Measurements from ENCODE around the gene WFS1.

DNA sequence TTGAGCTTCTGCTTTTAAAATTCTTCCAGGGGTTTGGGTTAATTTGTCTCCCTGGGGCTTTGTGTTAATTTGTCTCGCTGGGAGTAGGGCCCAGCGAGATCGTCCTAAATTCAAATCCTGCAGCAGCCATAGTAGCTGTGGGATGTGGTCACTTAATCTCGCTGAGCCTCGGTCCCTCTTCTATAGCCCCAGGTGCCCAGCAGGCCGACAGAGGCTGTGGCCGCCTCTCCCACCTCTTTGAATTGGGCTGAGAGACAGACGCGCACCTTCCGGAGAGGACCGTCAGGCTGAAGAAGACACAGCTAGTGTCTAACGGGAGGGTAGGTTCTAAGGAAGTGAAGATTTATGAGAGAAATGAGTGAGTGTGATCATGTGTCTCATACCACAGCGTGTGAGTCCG, 15.7 kb upstream of the WFS1 start:
- TF ChIP-seq CBFB (CRISPR knock-in tag; IDR thresholded peaks at IDR 0.05) (no peak), POLR2AphosphoS5 (IDR thresholded peaks at IDR 0.05; ENCODE audit: low read depth, low read length) (no peak), SIN3A (IDR thresholded peaks at IDR 0.05; ENCODE audit: borderline replicate concordance, low read depth, low read length) (no peak), EEA1 (CRISPR knock-in tag; IDR thresholded peaks at IDR 0.05; ENCODE audit: borderline replicate concordance) (no peak), ZNF282 (IDR thresholded peaks at IDR 0.05; ENCODE audit: partially characterized antibody) (no peak)
- TF ChIP-seq, protein P1, sequence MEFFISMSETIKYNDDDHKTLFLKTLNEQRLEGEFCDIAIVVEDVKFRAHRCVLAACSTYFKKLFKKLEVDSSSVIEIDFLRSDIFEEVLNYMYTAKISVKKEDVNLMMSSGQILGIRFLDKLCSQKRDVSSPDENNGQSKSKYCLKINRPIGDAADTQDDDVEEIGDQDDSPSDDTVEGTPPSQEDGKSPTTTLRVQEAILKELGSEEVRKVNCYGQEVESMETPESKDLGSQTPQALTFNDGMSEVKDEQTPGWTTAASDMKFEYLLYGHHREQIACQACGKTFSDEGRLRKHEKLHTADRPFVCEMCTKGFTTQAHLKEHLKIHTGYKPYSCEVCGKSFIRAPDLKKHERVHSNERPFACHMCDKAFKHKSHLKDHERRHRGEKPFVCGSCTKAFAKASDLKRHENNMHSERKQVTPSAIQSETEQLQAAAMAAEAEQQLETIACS (CRISPR knock-in tag; IDR thresholded peaks at IDR 0.05): no peak
